NOMO-1 treated with dmso at 0.1 percent for 144 hours (cell line): ENCODE data around the gene ERC2.
A peak's percentile ranks its signal among the peaks of the same experiment; 100 is the strongest.

Experiments used
- DNase-seq: peaks from one replicate; lab custom pipeline; 2025; ENCODE audit not compliant: unreplicated experiment; lab: John Stamatoyannopoulos, UW

The ERC2 gene

DNA sequence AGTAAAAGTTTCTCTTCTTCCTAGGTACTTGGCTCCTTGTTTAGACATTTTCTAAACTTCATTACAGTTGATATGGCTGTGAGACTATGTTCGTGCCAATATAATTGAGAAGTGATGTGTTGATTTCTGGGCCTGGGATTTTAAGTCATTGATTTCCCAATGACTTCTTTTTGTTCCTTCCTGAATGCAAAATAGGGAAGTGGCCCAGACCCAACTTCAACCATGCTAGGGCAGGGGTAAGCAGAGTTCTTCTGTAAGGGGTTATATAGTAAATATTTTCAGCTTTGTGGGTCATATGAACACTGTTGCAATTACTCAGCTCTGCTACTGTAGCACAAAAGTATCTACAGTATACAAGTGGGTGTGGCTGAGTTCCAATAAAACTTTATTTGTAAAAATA is 661.1 kb downstream of the ERC2 start:
- peak; percentile 36 for DNase-seq

DNA sequence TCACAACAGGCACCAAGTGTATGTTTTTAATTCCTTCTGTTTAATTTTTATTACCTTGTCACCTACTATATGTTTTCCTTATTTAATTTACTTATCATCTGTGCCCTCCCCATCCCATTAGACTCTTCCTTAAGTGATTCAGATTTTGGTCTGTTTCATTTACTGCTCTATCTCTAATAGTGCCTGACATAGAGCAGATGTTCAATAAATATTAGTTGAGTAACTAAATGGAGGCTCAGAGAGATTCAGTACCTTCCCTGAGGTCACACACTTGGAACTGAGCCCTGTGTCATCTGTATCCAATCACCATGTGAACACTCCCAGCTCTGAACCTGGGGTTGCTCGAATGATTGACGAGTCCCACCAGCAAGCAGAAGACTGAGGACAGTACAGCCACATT is 663.1 kb downstream of the ERC2 start:
- no peak for DNase-seq

DNA sequence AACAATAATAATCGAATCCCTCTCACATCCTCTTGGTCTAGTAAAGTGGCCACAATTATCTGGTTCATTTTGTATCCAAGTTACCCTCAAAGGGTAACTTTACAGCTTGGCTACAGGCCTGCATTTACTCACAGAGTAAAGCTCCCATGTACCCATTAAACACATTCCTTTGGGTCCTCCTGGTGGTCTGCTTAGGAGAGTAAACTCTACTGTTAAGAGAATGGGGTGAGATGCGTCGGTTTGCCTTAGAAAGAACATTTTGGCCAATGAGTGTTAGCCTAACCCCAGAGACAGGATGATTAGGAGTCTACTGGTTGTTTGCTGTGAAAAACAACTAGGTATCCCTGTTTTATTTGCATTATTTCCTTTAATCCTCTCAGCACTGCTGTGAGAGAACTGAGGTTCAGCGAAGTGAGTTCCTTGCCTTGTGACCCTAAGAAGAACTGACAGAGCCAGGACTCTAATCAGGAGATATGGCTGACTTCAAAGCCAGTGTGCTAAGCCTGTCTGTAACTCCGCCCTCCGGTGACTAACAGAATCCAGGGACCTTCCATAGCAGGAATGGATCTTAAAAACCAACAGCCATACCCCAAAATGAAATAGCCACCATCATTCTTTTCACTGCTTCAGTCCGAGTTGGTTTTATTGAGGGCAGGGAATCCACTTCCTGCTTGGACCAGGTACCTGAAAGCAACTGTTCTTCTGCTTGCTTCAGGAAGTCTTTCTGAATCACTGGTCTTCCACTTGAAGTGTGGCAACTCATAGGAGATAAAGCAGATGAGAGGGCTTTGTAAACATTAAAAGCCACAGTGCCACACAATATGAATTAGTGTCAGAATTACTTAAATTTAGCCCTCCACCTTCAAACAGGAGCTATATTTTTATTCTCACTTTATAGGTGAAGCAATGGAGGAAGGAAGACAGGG is 663.8 kb downstream of the ERC2 start:
- no peak for DNase-seq

DNA sequence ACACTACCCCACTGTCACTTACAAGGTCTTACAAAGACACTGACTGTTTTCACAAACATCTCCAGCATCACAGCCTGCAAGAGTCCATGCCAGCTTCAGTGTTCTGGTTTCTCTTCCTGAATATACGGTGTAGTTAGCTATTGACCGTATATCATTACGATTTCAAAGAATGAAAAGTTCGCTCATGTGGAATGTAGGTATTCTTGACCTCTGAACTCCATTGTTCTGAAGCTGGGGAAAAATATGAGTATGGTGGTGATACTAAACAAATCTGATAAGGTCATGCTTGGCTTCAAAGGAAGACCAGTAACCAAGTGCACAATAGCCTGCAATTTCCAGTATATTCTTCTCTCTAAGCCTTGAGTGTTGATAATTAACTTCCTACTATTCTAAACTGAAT is 665.5 kb downstream of the ERC2 start:
- DNase-seq = no peak

DNA sequence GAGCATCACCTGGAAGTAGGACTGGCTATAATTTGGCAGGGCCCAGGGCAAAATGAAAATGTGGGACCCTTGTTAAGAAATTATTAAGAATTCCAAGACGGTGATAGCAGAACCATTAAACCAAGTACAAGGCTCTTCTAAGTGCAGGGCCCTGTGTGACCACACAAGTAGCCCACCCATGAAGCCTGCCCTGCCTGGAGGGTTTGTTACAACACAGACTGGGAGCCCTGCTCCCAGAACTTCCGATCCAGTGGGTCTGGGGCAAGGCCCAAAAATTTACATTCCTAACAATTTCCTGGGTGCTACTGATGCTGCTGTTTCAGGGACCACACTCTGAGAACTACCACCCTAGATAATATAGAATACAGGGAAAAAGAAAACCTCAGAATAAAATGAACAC is 666.6 kb downstream of the ERC2 start:
- DNase-seq = no peak

DNA sequence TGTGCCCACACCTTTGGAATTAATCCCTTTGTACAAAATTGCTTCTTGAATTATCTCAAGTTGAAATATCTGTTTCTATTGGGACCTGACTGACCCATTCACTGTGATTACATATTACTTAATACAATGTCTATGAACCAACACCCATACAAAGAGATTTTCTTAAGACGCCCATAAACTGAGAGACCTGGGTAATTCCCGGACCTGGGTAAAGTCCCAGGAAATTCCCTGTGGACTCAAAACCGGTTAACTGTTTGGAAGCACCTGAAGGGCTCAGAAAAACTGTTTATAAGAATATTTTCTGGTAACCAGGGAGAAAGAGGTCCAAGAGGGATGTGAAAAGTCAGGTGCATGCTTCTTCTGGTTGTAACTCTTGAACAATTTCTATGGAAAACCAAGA is 667.2 kb downstream of the ERC2 start:
- DNase-seq = no peak

DNA sequence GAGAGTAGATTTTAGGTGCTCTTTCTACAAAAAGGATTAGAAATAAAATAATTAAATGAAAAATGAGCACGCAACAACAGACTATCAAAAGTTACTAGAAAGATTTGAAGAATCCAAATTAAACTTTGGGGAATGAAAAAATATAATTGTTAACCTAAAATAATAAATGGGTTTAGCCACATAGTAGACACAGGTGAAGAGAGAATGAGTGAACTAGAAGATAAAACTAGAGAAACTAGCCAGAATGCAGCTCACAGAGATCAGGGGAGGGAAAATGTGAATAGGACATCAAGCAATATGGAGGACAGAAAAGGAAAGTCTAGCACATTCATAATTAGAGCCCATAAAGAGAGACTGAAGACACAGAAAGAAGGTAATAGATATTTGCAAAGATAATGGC is 670.5 kb downstream of the ERC2 start:
- no peak for DNase-seq

DNA sequence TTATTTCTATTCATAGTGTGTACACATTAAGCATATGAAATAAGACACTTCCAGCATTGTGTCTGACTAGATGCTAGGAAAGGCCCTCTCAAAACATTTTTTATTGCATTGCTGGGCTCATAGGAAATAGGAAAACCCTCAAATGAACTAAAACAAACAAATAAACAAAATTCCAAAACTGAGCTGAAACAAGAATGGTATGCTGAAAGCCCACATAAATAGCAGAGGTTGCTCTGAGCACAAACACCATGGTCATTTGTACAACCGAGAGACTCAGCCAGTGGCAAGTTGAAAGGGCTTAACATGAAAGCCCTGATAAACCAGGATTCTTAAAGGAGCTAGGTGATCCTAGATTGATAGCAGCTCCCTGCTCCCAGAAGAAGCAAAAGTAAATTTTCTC is 671.2 kb downstream of the ERC2 start:
- no peak for DNase-seq

DNA sequence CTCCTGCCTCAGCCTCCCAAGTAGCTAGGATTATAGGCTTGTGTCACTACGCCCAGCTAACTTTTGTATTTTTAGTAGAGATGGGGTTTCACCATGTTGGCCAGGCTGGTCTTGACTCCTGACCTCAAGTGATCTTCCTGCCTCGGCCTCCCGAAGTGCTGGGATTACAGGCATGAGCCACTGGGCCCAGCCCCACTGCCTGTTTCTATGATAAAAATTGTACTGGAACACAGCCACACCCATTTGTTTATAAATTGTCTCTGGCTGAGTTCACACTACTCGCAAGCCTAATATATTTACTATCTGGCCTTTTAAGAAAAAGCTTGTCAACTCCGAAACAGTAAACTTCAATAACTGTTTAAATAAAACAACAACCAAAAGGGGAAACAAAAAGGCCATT is 671.7 kb downstream of the ERC2 start:
- no peak for DNase-seq

DNA sequence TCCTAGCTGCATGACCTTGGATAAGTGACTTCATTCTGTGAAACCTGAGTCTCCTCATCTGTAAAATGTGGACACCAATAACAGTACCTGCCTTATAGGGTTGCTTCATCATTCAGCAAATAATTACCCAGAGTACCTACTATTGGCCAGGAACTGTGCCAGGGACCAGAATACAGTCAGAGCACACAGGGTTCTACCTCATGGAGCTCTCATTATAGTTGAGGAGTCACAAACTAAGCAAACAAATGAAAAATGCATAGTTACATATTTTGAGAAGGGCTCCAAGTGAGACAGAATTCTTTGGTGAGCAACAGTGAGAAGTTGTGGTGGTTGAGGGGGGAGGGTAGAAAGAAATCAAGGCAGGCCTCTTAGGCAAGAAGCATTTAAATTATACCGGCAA is 672.5 kb downstream of the ERC2 start:
- DNase-seq = no peak

DNA sequence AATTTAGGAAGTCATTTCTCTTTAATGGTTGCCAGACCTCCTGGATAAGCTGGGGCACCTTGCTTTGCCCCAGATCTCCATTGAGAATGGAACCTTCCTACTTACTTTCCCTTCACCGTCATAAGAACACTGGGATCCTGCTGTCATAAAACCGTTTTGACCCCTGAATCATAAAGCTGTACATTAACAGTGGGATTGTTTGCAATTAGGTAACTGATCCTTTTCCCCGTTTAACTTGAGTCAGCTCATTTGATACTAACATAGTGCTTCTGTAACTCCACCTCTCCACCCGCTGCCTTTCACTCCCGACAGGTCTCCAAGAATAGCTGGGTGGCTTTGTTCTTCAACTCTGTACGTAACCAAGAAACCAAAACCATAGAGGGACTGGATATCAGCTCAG is 673.0 kb downstream of the ERC2 start:
- no peak for DNase-seq

DNA sequence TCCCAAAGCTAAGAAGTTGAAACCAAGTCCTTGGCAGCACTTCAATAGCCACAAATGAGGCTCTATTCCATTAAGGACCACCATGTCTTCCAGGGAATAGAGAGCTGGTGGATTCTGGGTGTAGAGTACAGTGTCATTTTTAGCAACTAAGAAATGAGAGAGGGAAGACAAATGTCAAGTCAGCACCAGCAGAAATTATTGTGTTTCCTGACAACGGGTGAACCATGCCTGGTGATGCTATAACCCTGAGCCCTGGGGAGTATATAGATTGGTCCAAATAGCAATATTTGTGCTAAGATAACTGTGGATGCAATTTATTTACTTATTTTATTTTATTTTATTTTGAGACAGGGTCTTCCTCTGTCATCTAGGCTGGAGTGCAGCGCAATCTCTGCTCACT is 675.5 kb downstream of the ERC2 start:
- DNase-seq = no peak

DNA sequence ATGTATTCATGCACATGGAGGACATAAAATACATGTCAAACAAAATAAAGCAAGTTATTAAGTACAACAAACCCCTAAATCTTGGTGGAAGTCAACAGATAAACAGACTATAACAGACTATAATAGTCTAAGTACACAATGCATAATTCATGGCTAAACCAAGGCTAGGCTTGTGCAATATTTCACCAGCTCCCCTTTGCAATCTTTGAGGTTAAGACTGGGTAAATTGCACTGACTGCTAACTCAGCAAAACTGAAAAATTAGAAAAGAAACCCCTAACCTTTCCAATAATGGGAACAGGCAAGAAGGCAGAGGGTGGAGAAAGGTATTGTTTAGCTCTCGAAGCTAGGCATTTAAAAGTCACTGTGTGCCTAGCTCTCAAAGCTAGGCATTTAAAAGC is 676.3 kb downstream of the ERC2 start:
- DNase-seq = no peak

DNA sequence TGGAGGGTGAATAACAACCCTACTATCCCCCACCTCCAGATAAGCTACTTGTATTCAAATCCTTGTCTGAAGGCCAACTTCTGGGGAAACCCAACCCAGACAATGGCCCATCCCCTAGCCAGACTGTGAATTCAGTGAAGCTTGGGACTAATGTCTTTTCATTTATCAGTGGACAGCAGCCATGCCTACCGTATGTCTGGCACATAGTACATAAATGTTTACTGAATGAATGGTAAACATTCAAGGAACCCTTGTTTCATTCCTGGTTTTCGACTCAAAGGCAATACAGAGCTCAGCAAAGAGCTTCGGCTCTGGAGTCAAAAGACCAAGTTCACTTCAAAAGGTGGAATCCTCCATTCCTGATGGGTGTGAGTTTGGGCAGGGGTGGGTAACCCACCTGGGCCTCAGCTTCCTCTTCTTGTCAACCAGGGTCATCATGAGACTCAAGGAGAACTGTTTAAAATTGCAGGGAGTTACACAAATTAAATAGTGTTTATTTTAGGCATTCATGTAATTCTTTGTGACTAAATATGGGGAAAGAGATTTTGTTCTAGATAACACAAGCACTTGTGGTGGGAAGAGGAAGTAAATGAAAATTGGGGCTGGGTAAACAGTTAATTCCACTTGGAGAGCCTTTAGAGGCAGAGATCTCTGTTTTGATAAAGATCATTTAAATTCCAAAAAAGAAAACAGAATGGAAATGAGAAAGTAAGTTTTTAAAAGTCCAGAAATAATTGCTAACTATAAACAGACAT is 677.5 kb downstream of the ERC2 start:
- peak; percentile 74 for DNase-seq

DNA sequence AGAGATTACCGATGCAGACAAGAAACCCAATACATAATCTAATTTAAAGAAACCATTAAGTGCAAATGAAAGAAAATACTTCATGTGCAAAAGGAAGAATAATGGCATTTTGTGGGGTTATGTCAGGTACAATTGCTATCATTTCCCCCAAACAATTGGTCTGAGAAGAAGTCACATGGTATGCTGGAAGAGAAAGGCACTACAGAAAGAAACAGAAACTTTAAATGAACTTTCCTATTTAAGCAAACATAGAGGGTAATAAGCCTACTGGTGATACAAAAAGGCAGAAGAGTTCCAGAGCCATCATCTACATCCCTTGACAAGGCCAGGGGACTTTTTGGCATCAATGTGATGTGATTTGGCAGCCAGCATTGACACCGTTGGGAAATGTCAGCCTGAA is 678.8 kb downstream of the ERC2 start:
- no peak for DNase-seq

DNA sequence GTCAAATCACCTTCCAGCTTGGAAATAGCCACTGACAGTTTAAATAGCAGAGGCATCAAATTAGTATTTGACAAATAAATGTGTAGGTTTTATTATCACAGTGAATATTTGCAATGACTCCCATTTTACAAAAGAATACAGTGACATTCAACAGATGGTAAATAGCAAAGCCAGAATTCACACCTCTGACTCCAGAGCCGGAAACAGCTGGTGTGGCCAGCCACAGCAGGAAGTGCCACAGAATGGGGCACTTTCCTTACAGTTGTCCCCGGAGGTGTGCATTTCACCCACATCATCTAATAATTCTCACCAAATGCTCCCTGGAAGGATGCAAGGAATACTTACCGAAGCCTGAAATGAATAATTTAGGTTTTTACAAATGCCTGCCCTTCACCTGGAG is 685.5 kb downstream of the ERC2 start:
- no peak for DNase-seq

DNA sequence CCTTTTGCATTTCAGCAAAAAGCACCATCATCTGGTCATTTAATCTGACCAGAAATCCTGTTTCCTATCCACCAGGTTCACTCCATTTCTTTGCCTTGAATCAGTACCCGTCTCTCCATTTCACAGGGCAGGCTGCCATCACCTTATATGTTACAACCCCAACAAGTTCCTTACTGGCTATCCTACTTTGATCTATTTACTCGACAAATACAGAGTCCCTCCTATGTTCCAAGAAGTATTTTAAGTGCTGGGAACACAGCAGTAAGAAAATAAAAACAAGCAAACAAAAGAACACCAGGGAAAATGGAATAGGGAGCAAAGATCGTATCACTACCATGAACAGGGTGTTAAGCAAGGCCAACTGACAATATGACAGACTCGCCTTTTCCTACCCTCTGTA is 685.9 kb downstream of the ERC2 start:
- no peak for DNase-seq

DNA sequence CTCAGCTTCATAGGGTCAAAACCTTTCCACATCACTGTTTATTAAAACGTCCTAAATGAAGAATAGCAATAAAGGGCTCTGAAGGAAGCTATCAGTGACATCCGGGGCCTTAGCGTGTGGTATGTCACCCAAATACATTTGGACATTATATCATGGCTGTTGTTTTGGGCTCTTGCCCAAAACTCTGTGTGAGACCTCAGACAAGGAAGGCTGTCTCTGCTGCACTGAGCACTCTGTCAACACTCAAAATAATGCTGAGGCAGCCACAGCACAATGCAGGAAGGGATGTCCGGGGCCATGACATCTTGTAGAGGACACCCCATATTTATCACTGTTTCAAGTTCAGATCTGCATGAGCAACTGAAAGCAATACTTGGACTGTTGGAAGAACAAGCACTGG is 687.4 kb downstream of the ERC2 start:
- DNase-seq = no peak

DNA sequence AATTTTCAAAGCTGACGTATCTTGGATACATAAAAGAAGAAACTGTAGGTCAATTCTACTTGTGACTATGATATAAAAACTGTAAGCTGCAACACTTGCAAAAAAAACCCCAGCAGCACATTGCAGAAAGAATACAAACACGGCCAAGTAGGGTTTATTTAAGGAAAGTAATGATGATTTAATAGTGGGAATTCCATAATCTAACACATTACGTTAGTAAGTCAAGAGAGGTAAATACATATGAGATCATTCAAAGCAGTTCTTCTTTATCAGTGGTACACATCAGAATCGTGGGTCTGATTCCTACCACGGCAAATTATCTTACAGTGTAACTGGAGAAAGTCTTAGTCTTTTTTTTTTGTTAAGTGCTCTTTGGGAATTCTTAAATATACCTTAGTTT is 688.7 kb downstream of the ERC2 start:
- DNase-seq = no peak

DNA sequence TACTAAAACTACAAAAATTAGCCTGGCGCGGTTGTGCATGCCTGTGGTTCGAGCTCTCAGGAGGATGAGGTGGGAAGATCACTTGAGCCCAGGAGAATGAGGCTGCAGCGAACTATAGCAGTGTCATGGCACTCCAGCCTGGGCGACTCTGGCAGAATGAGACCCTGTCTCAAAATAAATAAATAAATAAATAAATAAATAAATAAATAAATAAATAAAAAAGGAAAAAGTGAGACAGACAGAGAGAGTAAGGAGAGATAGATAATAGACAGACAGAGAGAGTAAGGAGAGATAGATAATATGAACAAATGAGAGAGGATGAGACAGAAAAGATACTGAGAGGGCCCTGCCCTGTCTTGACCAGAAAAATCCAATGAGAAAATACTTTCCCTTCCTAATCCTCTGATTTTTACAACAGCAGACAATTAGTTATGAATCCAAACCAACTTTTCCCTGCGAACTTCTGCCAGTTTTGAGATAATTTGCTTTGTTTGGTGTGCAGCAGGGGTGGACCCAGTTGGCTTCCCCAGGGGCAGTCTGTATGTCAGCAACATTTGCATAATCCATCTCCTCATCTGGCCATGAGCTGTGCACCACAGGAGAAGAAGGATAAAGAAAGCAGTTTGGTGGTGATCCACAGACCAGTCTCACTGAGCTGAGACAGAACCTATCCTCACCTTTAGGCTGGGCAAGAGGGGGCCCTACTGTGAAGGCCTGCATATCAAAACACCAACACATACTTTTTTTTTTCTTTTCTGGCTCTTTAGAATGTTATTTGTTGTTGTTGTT is 692.7 kb downstream of the ERC2 start:
- DNase-seq = no peak

DNA sequence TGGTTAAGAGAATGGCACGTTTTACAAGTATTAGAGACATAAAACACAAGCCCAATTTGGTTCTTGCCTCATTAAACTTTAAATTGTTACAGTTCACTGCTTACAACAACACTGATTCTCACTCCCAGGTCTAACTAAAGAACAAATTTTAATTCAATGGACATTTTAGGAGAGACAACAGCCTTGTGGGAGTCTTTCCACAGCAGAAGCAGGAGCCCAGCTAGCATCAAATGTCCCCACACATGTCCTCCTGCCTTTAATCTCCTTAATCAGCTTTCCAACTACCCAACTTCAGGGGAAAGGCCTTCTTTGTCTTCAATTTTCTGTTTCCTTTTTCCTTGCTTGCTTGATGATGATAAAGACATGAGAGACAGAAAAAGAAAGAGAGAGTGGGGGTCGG is 693.4 kb downstream of the ERC2 start:
- DNase-seq = no peak

DNA sequence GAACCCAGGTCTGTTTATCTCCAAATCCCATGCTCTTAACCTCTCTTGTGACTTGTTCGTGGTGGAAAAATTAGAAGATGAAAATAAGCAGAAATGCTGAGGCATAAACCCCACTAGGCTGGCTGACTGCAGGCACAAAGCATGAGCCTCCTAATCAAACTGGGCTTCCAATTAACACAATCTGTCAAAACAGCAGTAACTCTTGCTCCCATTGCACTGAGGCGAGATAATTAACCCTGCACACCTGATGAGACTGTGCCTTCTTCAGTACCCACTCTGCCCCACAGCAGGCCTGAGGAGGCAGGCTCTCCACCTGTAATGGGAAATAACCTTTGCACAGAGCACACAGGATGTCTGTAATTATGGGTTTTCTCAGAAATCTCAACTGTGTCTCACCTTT is 696.8 kb downstream of the ERC2 start:
- DNase-seq = no peak
